K562 (cell line): ENCODE data around the gene TCEANC. TPM values are rescaled to one million over a fixed set of nuclear protein-coding genes. Genes with fewer than 3 reads are reported as not detected.
A peak's percentile ranks its signal among the peaks of the same experiment; 100 is the strongest.

Experiments used
- ATAC-seq: fragments of 200-7000 bp; cut with Tn5 transposase; 3 replicates; pipeline ENCODE4 v1.9.1; 2020; ENCODE audit warnings: moderate library complexity
- BruUV-seq: library from RNA; stranded (reverse); fragments of 400-500 nt; replicated peaks from 2 replicates; lab custom pipeline; 2021; lab: Mats Ljungman, UMichigan
- CTCF ChIA-PET: fragments of 300-600 bp; formaldehyde crosslinking; extraction: SDS; loops from one replicate; lab custom pipeline; 2021; ENCODE audit warnings: low intra/inter-chr PET ratio; lab: Yijun Ruan, JAX
- POLR2A ChIA-PET: fragments of 300-600, 350-650 bp; sonication (Branson Sonifier 250); formaldehyde crosslinking; extraction: SDS; loops from one replicate; lab custom pipeline; 2021; ENCODE audit warnings: antibody characterized with exemption, inconsistent platforms; lab: Yijun Ruan, JAX
- DNase-seq, 4 experiments: peaks; one replicate each; pipeline versions ENCODE4 v3.0.0 to v3.0.0-alpha.2; 2011 to 2018; ENCODE audit warnings: low spot score in 3 of 4, mixed read lengths in 3 of 4; ENCODE audit errors: extremely low read depth in 1 of 4
- FAIRE-seq: peaks from 2 replicates; lab custom pipeline; 2011; peaks lifted over from hg19 to GRCh38; lab: Jason Lieb, UNC
- H2AFZ ChIP-seq: 2 replicates; pipeline ENCODE4 v1.6.0; 2011; ENCODE audit warnings: low read depth, low read length, control low read depth, inconsistent platforms
- H3K27ac ChIP-seq: fragments of 200-600 bp; 3 replicates; pipeline ENCODE4 v1.8.0; 2011; ENCODE audit warnings: low read depth, mild to moderate bottlenecking, control low read depth, inconsistent platforms, low read length, moderate library complexity, mixed read lengths; ENCODE audit errors: extremely low read depth
- H3K27me3 ChIP-seq, 2 experiments: fragments of 300-600 bp in 1 of 2; 2 replicates in 1 of 2; 3 replicates in 1 of 2; pipeline versions ENCODE4 v1.6.0 to v1.8.0; 2011; ENCODE audit warnings: inconsistent platforms in 2 of 2, low read length in 2 of 2, mild to moderate bottlenecking in 1 of 2, mixed read lengths in 1 of 2, moderate library complexity in 1 of 2; ENCODE audit not compliant: control insufficient read depth in 2 of 2, insufficient read depth in 2 of 2
- H3K36me3 ChIP-seq: fragments of 300-600 bp; 3 replicates; pipeline ENCODE4 v1.8.0; 2011; ENCODE audit warnings: mild to moderate bottlenecking, low read length, inconsistent platforms; ENCODE audit not compliant: control insufficient read depth, insufficient read depth
- H3K4me1 ChIP-seq, 2 experiments: fragments of 200-600 bp in 1 of 2; replicated peaks in 1 of 2; 2 replicates in 1 of 2; 3 replicates in 1 of 2; pipeline versions ENCODE4 v1.5.1 to v1.8.0; 2011; ENCODE audit warnings: inconsistent platforms in 2 of 2, low read length in 2 of 2, mild to moderate bottlenecking in 1 of 2, mixed read lengths in 1 of 2, moderate library complexity in 1 of 2; ENCODE audit not compliant: control insufficient read depth in 2 of 2, insufficient read depth in 2 of 2
- H3K4me2 ChIP-seq: 2 replicates; pipeline ENCODE4 v1.6.1; 2011; ENCODE audit warnings: low read length, control low read depth, inconsistent platforms, mixed read lengths; ENCODE audit not compliant: insufficient read depth
- H3K4me3 ChIP-seq: fragments of 200-600 bp; sonication (generic), shearing (Covaris generic); 2 replicates; pipeline ENCODE4 v1.5.1; 2016; ENCODE audit warnings: control low read depth, inconsistent platforms
- H3K79me2 ChIP-seq: fragments of 200-600 bp; 3 replicates; pipeline ENCODE4 v1.8.0; 2011; ENCODE audit warnings: low read length, inconsistent platforms; ENCODE audit not compliant: control insufficient read depth, insufficient read depth
- H3K9ac ChIP-seq, 2 experiments: 2 replicates each; pipeline versions ENCODE4 v1.6.0 to v1.6.1; 2011; ENCODE audit warnings: low read depth in 2 of 2, low read length in 2 of 2, control low read depth in 1 of 2, inconsistent platforms in 1 of 2, mild to moderate bottlenecking in 1 of 2, mixed read lengths in 1 of 2; ENCODE audit not compliant: insufficient read depth in 1 of 2
- H3K9me1 ChIP-seq: one replicate; pipeline ENCODE4 v1.6.0; 2011; ENCODE audit warnings: inconsistent platforms, mild to moderate bottlenecking, low read length, moderate library complexity; ENCODE audit not compliant: control insufficient read depth, insufficient read depth
- H3K9me3 ChIP-seq: replicated peaks from 2 replicates; pipeline ENCODE4 v1.5.1; 2011; ENCODE audit warnings: low read depth, low read length, inconsistent platforms; ENCODE audit not compliant: control insufficient read depth, insufficient read depth
- H4K20me1 ChIP-seq: replicated peaks from 2 replicates; pipeline ENCODE4 v1.6.1; 2011; ENCODE audit warnings: low read length, inconsistent platforms, mixed read lengths; ENCODE audit not compliant: control insufficient read depth, insufficient read depth
- DACH1 ChIP-seq: fragments of 450-650 bp; IDR thresholded peaks from 2 replicates; pipeline ENCODE4 v1.6.1; 2018; ENCODE audit not compliant: partially characterized antibody
- FOXA3 ChIP-seq, 2 experiments: fragments of 450-650 bp in 1 of 2; sonication (generic) in 1 of 2; formaldehyde crosslinking; IDR thresholded peaks in 1 of 2; conservative IDR thresholded peaks in 1 of 2; 2 replicates each; pipeline versions ENCODE4 v1.4.0 to v1.8.0; 2020 to 2022; ENCODE audit warnings: mild to moderate bottlenecking in 2 of 2, missing genetic modification reagents in 1 of 2
- FOXP1 ChIP-seq: sonication (generic); formaldehyde crosslinking; IDR thresholded peaks from 2 replicates; pipeline ENCODE4 v1.8.0; 2022; ENCODE audit warnings: mild to moderate bottlenecking, missing genetic modification reagents
- GATAD2B ChIP-seq: fragments of 450-650 bp; IDR thresholded peaks from 2 replicates; pipeline ENCODE4 v1.6.1; 2017; ENCODE audit warnings: mild to moderate bottlenecking, borderline replicate concordance
- KLF16 ChIP-seq: IDR thresholded peaks from 2 replicates; pipeline ENCODE4 v1.6.1; 2016; ENCODE audit warnings: antibody characterized with exemption
- RBBP5 ChIP-seq: fragments of 200-600 bp; sonication (generic); IDR thresholded peaks from 2 replicates; pipeline ENCODE4 v1.6.1; 2012; ENCODE audit warnings: borderline replicate concordance, mild to moderate bottlenecking, low read length, control low read depth, inconsistent platforms; ENCODE audit not compliant: insufficient read depth, poor library complexity, severe bottlenecking
- TFAM ChIP-seq: fragments of 250-450 bp; sonication (Bioruptor Pico); conservative IDR thresholded peaks from 2 replicates; pipeline ENCODE4 v1.5.0; 2021; ENCODE audit warnings: mild to moderate bottlenecking, moderate library complexity
- ZNF232 ChIP-seq: sonication (generic); formaldehyde crosslinking; IDR thresholded peaks from 2 replicates; pipeline ENCODE4 v1.8.0; 2022; ENCODE audit warnings: mild to moderate bottlenecking, missing genetic modification reagents
- WGBS: fragments of 100-300 bp; shearing (Covaris generic); methylation state at CpG from one replicate; pipeline ENCODE4 v1.1.6; 2016; ENCODE audit warnings: low coverage, mixed read lengths; ENCODE audit not compliant: insufficient coverage; ENCODE audit errors: missing lambda C conversion rate; 5-methylcytosine and 5-hydroxymethylcytosine counted together
- in situ Hi-C: fragments of 300-500 bp; cut with MboI; formaldehyde crosslinking; loops from 4 replicates; pipeline ENCODE4 v1.15.0; 2018; ENCODE audit warnings: inconsistent platforms, mixed read lengths
- intact Hi-C: fragments of 100-400 bp; cut with micrococcal nuclease; formaldehyde crosslinking; loops from 2 replicates; pipeline ENCODE4 v1.14.2; 2022
- polyA plus RNA-seq, 8 experiments: library from polyadenylated mRNA; depleted of rRNA in 4 of 8; stranded (reverse) in 5 of 8; unstranded in 3 of 8; fragments of >200 nt; fragmentation: Nextera tagmentation in 2 of 8; fragmentation: Illumina TruSeq in 1 of 8; extraction: Ambion mirVana in 2 of 8; extraction: Trizol in 1 of 8; gene quantifications; 2 replicates each; pipeline versions ENCODE4 v1.2.1 to v1.2.3, GENCODE V29; 2011 to 2014; ENCODE audit warnings: inconsistent platforms in 1 of 8, missing spikeins in 1 of 8
- total RNA-seq, 7 experiments: library from RNA; depleted of rRNA in 6 of 7; stranded (reverse); fragments of >200 nt in 6 of 7; fragmentation: Illumina TruSeq in 2 of 7; extraction: Trizol in 2 of 7; gene quantifications; 2 replicates each; pipeline versions ENCODE4 v1.2.1 to v1.2.3, GENCODE V29; 2011 to 2021; ENCODE audit warnings: low replicate concordance in 1 of 7
- TF ChIP-seq, protein P1 (sequence below): IDR thresholded peaks from 3 replicates; pipeline ENCODE4 v1.6.1; 2011; ENCODE audit warnings: borderline replicate concordance, mild to moderate bottlenecking; ENCODE audit not compliant: insufficient read length, insufficient read depth
- TF ChIP-seq, protein P2 (sequence below), 2 experiments: fragments of 450-650 bp; formaldehyde crosslinking in 1 of 2; IDR thresholded peaks; 2 replicates each; pipeline versions ENCODE4 v1.4.0 to v1.6.1; 2014 to 2020; ENCODE audit warnings: mild to moderate bottlenecking in 2 of 2, borderline replicate concordance in 1 of 2, low read depth in 1 of 2

The TCEANC gene
- total and polyA plus RNA-seq, 9 of the 15 experiments (the other 6 are each of a cell fraction or from before 2014, with no cell fraction given) = 1.2 to 2.8 (median 2.0) TPM

DNA sequence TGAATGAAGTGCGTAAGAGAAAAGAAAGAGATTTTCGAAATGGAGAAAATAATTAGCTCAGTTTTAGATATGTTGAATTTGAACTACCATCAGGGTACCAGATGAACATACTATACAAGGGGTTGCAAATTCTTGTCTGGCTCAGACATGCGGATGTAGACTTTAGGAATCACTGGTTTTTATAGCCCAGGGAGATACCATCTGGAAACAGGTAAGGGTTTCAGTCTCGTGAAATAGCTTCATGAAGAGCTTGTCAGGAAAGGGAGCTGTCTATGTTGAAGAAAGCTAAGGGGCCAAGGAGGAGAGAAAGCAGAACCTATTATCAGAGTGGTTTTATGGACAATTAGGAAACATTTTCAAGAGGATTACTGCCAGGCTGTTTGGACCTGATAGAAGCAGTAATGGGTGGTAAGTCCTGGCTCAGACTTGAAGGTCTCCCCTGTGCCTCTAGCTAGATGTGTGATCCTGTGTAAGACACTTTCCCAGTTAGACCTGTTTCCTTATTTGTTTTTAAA lies 42.7 kb downstream of the TCEANC start:
- no TSS peak for BruUV-seq
- intact Hi-C loops = loop anchor here (5.0 kb wide), 1 partner anchor 37 kb away; the partner anchor contains the start of genes OFD1 and TRAPPC2
- peaks cover 18% of the 10 kb centered on the region; the same call in 1 of the 3 replicates for H3K36me3 ChIP-seq
- TF ChIP-seq KLF16 (0 out of 2 replicates have a peak, but pooled peaks have one; percentile 18), FOXP1 (no peak), GATAD2B (no peak), DACH1 (no peak), RBBP5 (no peak), TFAM (CRISPR knock-in tag) (no peak), ZNF232 (CRISPR knock-in tag) (no peak), FOXA3 (CRISPR knock-in tag; conservative IDR thresholded peaks at IDR 0.05 in 1 of 2, IDR thresholded peaks at IDR 0.05 in 1 of 2) (no peak)
- TF ChIP-seq, protein P1, sequence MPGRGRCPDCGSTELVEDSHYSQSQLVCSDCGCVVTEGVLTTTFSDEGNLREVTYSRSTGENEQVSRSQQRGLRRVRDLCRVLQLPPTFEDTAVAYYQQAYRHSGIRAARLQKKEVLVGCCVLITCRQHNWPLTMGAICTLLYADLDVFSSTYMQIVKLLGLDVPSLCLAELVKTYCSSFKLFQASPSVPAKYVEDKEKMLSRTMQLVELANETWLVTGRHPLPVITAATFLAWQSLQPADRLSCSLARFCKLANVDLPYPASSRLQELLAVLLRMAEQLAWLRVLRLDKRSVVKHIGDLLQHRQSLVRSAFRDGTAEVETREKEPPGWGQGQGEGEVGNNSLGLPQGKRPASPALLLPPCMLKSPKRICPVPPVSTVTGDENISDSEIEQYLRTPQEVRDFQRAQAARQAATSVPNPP = no peak
- TF ChIP-seq, protein P2, sequence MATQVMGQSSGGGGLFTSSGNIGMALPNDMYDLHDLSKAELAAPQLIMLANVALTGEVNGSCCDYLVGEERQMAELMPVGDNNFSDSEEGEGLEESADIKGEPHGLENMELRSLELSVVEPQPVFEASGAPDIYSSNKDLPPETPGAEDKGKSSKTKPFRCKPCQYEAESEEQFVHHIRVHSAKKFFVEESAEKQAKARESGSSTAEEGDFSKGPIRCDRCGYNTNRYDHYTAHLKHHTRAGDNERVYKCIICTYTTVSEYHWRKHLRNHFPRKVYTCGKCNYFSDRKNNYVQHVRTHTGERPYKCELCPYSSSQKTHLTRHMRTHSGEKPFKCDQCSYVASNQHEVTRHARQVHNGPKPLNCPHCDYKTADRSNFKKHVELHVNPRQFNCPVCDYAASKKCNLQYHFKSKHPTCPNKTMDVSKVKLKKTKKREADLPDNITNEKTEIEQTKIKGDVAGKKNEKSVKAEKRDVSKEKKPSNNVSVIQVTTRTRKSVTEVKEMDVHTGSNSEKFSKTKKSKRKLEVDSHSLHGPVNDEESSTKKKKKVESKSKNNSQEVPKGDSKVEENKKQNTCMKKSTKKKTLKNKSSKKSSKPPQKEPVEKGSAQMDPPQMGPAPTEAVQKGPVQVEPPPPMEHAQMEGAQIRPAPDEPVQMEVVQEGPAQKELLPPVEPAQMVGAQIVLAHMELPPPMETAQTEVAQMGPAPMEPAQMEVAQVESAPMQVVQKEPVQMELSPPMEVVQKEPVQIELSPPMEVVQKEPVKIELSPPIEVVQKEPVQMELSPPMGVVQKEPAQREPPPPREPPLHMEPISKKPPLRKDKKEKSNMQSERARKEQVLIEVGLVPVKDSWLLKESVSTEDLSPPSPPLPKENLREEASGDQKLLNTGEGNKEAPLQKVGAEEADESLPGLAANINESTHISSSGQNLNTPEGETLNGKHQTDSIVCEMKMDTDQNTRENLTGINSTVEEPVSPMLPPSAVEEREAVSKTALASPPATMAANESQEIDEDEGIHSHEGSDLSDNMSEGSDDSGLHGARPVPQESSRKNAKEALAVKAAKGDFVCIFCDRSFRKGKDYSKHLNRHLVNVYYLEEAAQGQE (IDR thresholded peaks at IDR 0.05; ENCODE audit: borderline replicate concordance) = peak; percentile 27; the same call in 1 of the 2 replicates
- TF ChIP-seq, protein P2 (CRISPR knock-in tag; IDR thresholded peaks at IDR 0.05; ENCODE audit: low read depth) = no peak

More for the DNA sequence above, 42.7 kb downstream of the TCEANC start:
- DNase-seq (no peak), FAIRE-seq (no peak), ATAC-seq (no peak)
- H3K4me2 ChIP-seq = no peak overlapping the region
- no peak overlapping the region for H3K9ac ChIP-seq
- no peak overlapping the region for H2AFZ ChIP-seq
- in situ Hi-C loops = no loop called here
- WGBS = 54% methylated on average over 4 of the region's 4 CpGs
- ChIA-PET CTCF (no interaction called here), POLR2A (interaction anchor here (0.6 kb wide), 1 partner anchor 31 kb away, joined by 3 read pairs; no protein-coding TSS in a partner anchor)
- peaks cover 94% of the 10 kb centered on the region for H3K79me2 ChIP-seq
- H3K27me3 ChIP-seq = no peaks in the 10 kb centered on the region
- H3K9me3 ChIP-seq = no peaks in the 10 kb centered on the region
- H4K20me1 ChIP-seq = peaks cover 27% of the 10 kb centered on the region; the same call in 1 of the 2 replicates
- no peaks in the 10 kb centered on the region for H3K9me1 ChIP-seq
- no peak overlapping the region for H3K27ac ChIP-seq
- peaks cover 10 to 57% of the 10 kb centered on the region in 2 experiments for H3K4me1 ChIP-seq
- H3K4me3 ChIP-seq = no peak overlapping the region
